Measurements from ENCODE around the gene ZNF586.
"Not testable (repeated sequence)": the region's sequence is repeated elsewhere in the genome, so short reads cannot be mapped to it uniquely, and the experiment has no call there.

DNA sequence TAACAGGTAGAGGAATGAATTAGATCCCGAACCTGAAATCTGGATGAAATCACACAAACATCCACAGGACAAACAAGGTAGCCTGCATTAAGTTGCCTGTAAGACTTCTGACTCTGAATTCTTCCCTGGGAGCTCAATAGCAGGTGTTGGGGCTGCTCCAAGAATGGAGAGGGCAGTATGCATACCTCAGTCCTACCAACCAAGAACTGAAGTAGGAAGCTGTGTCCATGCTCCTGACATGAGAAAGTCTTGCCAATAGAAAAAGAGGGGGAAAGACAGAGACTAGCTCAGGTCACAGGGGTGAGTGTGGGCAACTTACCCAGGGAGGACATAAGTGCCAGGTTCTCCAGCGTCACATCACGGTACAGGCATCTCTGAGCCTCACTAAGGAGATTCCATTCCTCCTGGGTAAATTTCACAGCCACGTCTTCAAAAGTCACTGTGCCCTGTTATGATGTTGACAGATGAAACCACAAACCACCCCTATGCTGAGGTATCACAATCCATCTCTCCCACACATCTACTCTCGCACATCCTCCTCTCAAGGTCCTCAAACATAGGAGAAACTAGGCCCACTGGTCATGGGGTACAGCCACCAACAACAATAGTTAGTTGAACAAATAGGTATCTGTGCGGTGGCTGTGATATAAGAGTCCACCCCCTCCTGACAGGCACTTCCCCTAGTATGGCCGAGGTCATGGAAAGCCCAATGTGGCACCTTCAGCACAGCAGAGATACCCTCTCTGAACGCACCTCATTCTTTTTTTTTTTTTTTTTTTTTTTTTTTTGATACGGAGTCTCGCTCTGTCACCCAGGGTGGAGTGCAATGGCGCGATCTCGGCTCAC lies 43.7 kb downstream of the ZNF586 start:
- TF ChIP-seq, protein P1, sequence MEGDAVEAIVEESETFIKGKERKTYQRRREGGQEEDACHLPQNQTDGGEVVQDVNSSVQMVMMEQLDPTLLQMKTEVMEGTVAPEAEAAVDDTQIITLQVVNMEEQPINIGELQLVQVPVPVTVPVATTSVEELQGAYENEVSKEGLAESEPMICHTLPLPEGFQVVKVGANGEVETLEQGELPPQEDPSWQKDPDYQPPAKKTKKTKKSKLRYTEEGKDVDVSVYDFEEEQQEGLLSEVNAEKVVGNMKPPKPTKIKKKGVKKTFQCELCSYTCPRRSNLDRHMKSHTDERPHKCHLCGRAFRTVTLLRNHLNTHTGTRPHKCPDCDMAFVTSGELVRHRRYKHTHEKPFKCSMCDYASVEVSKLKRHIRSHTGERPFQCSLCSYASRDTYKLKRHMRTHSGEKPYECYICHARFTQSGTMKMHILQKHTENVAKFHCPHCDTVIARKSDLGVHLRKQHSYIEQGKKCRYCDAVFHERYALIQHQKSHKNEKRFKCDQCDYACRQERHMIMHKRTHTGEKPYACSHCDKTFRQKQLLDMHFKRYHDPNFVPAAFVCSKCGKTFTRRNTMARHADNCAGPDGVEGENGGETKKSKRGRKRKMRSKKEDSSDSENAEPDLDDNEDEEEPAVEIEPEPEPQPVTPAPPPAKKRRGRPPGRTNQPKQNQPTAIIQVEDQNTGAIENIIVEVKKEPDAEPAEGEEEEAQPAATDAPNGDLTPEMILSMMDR (IDR thresholded peaks at IDR 0.05; ENCODE audit: low read depth, low read length): not testable (repeated sequence)
- not testable (repeated sequence) for TF ChIP-seq POLR2A (IDR thresholded peaks at IDR 0.05; ENCODE audit: extremely low read depth, insufficient read length); MYC (IDR thresholded peaks at IDR 0.05; ENCODE audit: low read depth, low read length)
- TF ChIP-seq, protein P2, sequence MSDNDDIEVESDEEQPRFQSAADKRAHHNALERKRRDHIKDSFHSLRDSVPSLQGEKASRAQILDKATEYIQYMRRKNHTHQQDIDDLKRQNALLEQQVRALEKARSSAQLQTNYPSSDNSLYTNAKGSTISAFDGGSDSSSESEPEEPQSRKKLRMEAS (IDR thresholded peaks at IDR 0.05; ENCODE audit: low read depth, low read length): not testable (repeated sequence)

Measured in NB4 (cell line).